M059J (cell line): ENCODE measurements around the gene SIRT6. TPM values are rescaled to one million over a fixed set of nuclear protein-coding genes. Genes with fewer than 3 reads are reported as not detected.
A peak's percentile ranks its signal among the peaks of the same experiment; 100 is the strongest.
"Not testable (repeated sequence)": the region's sequence is repeated elsewhere in the genome, so short reads cannot be mapped to it uniquely, and the experiment has no call there.

Experiments used
- DNase-seq: peaks from one replicate; pipeline ENCODE4 v3.0.0-alpha.2; 2012; ENCODE audit warnings: low read depth
- total RNA-seq: library from RNA; depleted of rRNA; stranded (reverse); fragments of >200 nt; shearing (Covaris generic); gene quantifications from 2 replicates; pipeline ENCODE4 v1.2.3, GENCODE V29; 2014; rRNA removed

SIRT6 gene
- total RNA-seq = 9.4 and 21.9 TPM in 2 replicates

GRCh38 chr19:4182084-4182810 lies at the start of gene SIRT6, which contains the start of gene ANKRD24:
Gene SIRT6 (minus strand): TSS chr19:4182563. CDS start chr19:4182539, 24 bp downstream.
Gene ANKRD24 (plus strand): TSS chr19:4182689. CDS start chr19:4186426, 3,737 bp downstream.
- DNase-seq = peak; percentile 92

GRCh38 chr19:4232139-4232538 lies 49.8 kb upstream of the SIRT6 start:
- DNase-seq = not testable (repeated sequence)

GRCh38 chr19:4231521-4231920 lies 49.2 kb upstream of the SIRT6 start:
- DNase-seq = not testable (repeated sequence)

DNA sequence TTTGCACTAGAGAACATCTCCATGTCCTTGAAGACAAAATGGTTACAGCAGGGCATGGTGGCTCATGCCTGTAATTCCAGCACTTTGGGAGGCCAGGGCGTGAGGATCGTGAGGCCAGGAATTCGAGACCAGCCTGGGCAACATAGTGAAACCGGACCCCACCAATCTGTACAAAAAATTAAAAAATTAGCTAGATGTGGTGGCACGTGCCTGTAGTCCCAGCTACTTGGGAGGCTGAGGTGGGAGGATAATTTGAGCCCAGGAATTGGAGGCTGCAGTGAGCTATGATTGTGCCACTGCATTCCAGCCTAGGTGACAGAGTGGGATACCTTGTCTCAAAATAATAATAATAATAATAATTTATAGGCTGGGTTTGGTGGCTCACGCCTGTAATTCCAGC lies 47.9 kb upstream of the SIRT6 start:
- DNase-seq = not testable (repeated sequence)

DNA sequence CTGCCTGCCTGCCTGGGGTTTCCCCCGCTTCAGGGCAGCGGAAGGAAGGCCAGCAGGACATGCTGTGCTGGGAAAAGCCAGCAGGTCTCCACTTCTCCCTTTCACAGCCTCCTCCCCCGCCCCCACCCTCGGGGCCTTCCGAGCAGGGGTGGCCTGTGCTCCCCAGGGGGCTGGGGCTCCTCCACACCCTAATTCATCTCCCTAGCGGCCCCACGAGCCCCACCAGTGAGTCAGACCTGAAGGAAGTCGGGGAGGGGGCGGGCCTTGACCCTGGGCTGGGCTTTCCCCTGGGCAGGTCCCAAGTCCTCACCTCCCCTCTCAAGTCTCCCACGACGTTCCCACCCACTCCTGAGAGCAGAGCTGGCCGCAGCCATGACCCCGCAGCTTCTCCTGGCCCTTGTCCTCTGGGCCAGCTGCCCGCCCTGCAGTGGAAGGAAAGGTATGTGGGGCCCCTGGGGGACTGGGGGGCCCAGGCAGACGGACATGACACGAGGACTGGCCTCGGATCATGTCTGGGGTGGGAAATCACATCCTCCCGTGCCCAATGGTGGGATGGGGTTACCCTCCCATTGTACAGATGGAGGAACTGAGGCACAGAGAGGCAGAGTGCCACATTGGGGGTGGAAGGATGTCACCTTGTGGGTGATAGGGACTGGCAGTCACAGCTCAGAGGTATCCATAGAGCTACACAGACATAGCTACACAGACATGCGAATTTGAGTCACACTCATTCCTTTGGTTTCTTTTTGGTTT lies 47.0 kb upstream of the SIRT6 start, which contains the start of gene EBI3:
Gene EBI3, plus strand, starts transcription at position 345 of the 753 bp plus-strand sequence. Its CDS starts 28 bp downstream, at position 373.
- peak; percentile 79 for DNase-seq

- DNase-seq = no peak
Observed at GRCh38 chr19:4228765-4229178, 46.4 kb upstream of the SIRT6 start.

DNA sequence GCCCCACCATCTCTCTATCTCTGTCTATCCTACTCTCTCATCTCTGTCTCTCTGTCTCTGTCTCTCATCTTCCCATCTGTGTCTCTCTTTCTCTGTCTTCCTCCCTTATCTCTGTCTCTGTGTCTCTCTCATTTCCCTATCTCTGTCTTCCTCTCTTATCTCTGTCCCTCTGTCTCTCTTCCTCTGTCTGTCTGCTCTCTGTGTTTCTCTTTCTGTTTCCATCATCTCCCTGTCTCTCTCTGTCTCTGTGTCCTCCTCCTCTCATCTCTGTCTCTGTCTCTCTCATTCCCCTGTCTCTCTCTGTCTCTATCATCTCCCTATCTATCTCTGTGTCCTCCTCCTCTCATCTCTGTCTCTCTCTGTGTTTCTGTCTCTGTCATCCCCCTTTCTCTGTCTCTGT lies 45.4 kb upstream of the SIRT6 start:
- DNase-seq = no peak

GRCh38 chr19:4225885-4226284 lies 43.5 kb upstream of the SIRT6 start:
- no peak for DNase-seq

DNA sequence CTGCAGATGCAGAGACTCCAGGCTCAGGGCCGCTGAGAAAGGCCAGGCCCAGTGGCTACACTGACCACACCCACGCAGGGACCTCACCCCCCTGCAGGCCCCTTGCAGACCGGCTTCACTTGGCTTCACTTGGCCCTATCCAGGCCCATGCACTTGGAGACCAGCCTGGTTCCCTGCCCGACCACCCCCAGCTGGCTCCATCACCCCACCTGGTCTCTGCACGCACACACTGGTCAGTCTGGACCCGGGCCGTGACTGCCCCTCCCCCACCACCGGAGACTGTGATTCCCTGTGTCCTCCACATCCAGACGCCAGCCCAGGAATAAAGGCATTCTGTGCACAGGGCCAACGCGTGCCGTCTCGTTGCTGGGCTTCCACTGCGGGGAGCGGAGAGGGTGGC lies 42.1 kb upstream of the SIRT6 start:
- DNase-seq = no peak

DNA sequence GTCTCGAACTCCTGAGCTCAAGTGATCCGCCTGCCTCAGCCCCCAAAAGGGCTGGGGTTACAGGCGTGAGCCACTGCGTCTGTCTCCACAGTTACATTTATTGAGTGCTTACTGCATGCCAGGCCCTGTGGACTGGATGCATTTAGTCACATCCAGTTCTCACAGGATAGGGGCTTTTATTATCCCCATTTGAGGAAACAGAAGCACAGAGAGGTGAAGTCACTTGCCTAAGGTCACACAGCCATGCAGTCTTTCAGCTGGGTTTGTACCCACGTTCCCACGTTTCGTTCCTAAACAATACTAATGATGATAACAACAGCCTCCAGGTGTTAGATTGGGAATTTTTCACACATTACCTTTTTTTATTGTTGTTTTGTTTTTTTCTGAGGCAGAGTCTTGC lies 37.8 kb upstream of the SIRT6 start:
- DNase-seq = no peak

- not testable (repeated sequence) for DNase-seq
Observed at GRCh38 chr19:4218523-4218922, 36.2 kb upstream of the SIRT6 start.

- DNase-seq = no peak
Observed at GRCh38 chr19:4217429-4218264, 35.3 kb upstream of the SIRT6 start.

DNA sequence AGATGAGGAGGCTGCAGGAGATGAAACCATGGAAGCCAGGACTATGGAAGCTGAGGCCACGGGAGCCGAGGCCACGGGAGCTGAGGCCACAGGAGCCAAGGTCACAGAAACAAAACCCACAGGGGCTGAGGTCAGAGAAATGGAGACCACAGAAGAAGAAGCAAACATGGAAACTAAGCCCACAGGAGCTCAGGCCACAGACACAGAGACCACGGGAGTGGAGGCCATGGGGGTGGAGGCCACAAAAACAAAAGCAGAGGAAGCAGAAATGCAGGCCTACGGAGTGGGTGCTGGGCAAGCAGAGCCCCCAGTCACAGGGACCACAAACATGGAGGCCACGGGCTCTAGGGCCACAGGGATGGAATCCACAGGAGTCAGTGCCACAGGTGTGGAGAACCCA lies 34.5 kb upstream of the SIRT6 start:
- DNase-seq = no peak

GRCh38 chr19:4215807-4216206 lies 33.4 kb upstream of the SIRT6 start:
- no peak for DNase-seq

GRCh38 chr19:4213116-4213515 lies 30.8 kb upstream of the SIRT6 start:
- no peak for DNase-seq

DNA sequence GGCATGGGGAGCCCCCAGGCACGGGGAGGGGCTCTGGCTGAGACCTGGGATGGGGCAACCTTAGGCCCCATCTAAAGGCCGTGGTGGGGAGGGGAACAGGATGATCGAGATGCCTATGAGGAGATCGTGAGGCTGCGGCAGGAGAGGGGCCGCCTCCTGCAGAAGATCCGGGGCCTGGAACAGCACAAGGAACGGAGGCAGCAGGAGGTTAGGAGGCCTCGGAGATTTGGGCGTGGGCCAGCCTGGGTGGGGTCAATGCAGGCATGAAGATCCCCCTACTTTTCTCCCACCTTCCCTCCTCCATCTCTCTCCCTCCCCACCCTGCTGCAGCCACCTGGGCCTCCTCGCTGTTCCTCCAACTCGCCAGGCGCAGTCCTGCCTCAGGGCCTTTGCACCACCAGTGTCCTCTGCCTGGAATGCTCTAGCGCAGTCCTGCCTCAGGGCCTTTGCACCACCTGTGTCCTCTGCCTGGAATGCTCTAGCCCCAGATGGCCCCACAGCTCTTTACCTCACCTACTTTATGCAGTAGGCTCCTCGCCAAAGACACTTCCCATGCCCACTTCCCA lies 27.9 kb upstream of the SIRT6 start:
- no peak for DNase-seq

DNA sequence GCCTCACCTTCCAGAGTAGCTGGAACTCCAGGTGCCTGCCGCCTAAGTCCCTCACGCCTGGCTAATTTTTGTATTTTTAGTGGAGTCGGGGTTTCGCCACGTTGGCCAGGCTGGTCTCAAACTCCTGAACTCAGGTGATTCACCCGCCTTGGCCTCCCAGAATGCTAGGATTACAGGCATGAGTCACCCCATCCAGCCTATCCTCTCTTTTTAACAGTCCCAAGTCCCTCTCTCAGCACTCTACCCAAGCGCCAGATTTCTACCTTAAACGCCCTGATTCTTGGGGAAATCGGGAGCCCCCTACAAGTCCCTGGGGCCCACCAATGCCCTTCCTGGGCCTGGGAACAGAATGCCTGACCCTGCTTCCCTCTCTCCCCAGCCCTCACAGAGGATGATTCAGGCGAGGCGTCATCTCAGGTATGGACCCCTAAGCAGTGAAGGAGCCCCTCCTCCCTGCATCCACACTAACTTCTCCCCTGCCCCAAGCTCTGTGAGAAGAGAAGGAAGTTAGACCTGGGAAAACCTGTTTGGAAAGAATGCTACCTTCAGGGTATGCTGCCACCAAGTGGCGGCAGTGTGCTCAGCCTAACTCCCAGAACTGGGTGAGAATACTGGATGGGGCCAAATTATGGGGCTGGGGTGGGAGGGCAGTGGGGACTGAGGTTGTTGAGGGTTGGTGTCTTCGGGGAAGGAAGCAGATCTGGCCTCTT lies 26.2 kb upstream of the SIRT6 start:
- peak; percentile 85 for DNase-seq

GRCh38 chr19:4206818-4207484 lies 24.6 kb upstream of the SIRT6 start:
- DNase-seq = peak; percentile 47

- DNase-seq = no peak
Observed at GRCh38 chr19:4201798-4202197, 19.4 kb upstream of the SIRT6 start.

GRCh38 chr19:4200940-4201542 lies 18.7 kb upstream of the SIRT6 start:
- DNase-seq = no peak
